GDM1 (cell line): ENCODE results near the gene ADAMTS15.
"Not testable (repeated sequence)": the region's sequence is repeated elsewhere in the genome, so short reads cannot be mapped to it uniquely, and the experiment has no call there.

Experiments
- DNase-seq: peaks from one replicate; lab custom pipeline; 2025; lab: John Stamatoyannopoulos, UW

ADAMTS15 gene

DNA sequence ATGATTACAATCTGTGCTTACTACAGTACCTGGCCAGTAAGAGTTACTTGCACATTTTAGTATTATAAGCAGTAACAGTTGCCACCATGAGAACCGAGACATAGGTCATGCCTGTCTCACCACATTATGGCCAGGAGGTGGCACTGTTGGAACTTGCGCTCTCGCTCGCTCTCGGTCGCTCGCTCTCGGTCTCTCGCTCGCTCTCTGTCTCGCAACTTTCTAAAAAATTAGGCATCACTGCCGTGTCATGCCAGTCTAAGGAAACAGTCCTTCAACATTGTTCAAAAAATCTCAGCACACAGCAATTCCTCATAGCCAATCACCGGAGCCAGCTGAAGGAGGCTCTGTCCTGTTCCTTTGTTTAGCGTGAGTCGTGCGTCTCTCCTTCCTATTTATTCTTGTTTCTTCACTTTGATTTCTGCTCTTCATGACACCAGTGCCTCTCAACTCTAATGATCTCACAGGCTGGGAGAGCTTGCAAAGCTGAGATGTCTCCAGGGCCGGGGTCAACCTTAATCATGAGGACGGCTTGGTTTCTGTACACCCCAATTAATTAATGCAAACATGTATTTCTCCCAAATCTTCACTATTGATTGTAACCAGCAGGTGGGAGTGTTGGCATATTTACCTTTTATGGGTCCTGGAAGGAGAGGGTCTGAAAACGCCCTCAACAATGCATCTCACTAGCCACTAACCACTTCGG is 13.8 kb upstream of the ADAMTS15 start:
- DNase-seq: peak; percentile 60

DNA sequence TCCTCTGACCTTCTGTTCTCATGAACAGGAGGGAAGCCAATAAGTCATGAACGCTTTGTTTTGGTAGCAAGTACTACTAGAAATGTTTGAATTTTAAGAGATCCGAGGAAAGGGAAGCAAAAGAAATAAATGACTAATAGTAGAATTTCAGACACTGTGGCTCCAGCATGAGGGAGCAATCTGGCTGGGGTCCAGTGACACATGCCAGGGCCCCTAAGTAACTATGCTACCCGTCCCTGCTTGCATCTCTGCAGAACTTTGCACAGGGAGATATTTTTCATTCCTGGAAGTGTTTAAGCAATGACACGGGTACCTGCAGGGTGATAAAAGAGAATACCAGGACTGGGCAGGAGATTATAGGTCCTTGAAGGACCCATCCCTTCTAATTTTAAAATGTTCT is 12.8 kb upstream of the ADAMTS15 start:
- no peak for DNase-seq

DNA sequence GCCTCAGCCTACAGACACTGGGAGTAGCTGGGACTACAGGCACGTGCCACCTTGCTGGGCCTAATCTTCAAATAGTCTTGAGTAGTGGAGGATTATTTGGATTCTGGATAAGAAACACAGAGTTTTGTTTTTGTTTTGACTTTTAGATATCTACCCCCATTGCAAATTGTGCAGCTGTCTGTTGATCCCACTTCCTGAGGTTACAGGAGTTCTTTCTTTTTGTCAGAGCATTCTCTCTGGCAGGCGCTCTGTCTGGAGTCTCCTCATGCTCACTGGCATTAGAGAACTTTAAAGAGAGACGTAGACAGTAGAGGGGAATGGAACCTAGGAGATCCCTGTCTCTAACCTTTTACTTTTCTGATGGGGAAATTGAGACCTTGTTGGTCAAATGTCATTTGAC is 12.3 kb upstream of the ADAMTS15 start:
- DNase-seq: no peak

DNA sequence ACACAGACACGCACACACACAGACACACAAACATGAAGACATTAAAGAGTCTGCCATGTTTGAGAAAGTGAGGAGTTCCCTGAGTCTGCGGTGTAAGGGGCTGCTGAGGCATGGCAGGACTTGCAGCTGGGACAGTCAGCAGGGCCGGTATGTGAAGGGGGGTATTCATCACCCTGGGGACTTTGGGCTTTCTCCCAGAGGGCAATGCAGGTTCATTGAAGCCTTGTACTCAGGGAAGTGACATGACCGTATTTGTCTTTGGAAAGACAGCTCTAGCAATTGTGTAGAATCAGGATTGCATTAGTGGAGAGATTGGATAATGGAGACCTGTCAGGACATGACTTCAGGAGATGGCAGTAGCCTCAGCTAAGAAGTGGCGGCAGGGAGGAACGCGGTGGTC is 10.6 kb upstream of the ADAMTS15 start:
- no peak for DNase-seq

DNA sequence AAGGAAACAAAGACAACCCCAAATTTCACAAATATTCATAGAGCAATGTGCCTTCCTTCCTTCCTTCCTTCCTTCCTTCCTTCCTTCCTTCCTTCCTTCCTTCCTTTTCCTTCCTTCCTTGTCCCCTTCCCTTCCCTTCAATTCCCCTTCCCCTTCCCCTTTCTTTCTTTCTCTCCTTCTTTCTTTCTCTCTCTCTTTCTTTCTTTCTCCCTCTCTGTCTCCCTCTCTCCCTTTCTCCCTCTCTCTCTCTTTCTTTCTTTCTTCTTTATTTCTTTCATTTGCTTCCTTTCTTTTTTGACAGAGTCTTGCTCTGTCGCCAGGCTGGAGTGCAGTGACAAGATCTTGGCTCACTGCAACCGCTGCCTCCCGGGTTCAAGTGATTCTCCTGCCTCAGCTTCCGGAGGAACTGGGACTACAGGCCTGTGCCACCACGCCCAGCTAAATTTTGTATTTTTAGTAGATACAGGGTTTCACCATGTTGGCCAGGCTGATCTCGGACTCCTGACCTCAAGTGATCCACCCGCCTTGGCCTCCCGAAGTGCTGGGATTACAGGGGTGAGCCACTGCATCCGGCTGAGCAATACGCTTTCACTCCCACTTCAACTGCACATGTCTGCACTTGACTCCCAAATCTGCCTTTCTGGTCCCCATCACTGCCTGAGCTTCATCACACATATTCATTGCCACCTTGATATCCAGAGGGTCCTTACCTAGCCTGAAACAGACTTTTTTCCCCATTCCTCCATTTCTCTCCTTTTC is 9.9 kb upstream of the ADAMTS15 start:
- not testable (repeated sequence) for DNase-seq

DNA sequence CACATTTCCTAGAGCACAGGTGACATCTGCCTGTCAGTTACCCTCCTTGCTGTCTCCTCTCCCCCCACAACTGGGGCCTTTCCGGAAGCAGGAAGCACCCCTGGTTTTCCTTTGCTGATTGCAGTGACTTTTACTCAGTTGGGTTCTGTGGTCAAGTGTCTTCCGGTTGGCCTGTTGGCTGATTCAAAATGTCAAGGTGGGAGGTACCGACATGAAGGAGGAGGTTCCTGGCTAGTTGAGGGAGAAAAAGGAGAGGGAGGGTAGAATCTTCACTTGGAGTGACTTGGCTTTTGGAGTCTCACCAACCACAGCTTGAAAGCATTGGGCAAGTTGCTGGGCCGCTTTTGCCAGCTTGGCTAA is 9.3 kb upstream of the ADAMTS15 start:
- DNase-seq: no peak

DNA sequence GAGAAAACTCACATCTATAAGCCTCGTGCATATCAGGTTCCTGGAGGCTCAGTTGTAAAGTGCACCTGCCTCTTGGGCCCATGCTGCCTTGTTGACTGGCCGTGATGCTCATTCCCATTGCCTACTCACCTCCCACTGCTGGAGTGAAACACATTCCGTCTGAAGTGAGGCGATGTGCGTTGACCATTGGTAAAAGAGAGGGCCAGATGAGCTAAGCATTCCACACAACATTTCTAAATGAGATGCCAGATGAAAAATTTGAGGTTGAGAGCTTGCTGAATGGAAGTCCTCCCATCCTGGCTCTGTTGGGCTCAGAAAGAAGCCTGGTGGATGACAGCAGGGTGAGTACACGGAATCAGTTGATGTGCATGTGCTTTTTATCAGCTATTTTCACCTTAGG is 8.6 kb upstream of the ADAMTS15 start:
- no peak for DNase-seq

DNA sequence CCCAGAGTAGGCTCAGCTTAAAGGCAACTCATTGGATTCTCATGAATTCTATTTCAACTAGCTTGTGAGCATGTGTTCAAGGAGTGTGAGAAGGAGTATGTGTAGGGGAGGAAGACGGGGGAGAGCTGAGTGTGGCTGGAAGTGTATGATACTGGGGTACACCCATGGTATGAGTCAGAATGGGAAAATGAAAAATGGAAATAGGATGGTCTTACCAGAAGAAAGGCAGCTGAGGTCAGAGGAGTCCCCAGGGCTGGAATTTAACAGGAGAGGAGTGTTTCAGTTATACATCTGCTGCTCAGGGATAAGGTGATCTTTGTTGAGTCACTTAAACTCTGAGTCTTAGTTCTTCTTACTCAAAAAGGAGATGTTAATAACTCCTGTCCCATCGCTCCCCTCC is 6.7 kb upstream of the ADAMTS15 start:
- no peak for DNase-seq

DNA sequence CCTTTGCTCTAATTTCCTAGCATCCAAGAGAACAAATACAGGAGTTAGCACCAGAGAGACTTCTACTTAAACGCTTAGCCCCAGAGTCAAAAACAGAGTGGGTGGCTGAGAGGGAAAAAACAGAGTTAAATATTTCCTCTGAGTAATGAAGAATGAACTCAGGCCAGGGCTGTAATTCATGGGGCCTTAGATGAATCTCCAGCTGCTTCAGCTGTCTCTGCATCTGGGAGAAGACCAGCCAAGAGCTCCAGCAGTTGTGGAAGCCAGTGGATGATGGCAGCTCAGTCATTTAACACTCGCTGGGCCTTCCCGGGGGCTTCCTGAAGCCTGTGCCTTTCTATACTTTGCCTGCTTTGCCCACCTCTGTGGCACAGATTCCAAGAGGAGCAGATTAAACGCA is 5.7 kb upstream of the ADAMTS15 start:
- no peak for DNase-seq

DNA sequence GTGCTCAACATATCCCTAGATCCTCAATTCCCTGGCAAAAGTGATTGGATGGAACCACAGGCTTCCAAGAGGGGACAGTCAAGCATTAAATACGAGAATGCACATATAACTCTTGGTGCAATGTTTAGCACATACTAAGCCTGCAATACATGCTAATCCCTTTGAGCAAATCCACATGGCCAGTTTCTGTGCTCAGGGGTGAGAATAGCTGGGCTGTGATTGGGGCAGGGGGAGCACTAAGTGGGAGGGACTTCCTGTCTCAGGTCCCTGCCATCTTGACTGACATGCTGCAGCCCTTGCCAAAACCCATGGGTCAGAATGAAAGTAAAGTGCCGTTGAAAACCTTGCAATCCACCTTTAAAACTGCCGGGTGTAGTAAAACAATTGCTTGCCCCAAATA is 2.7 kb upstream of the ADAMTS15 start:
- no peak for DNase-seq

DNA sequence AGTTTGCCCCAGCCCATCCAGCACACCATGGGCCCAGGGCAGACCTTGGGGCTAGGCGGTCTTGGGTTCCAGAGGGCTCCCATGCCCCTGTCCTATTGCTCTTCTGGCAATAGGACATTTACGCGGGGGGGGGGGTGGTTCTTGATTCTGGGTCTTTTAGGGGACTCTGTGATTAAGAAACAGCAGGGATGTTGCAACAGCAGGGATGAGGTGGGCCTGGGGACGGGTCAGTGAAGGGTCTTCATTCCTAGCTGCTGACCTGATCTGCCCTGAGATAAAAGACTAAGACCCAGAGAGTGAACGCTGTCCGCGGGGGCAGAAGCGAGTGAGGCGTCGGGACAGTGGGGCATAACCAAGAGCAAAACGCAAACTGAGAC is 418 bp upstream of the ADAMTS15 start:
- DNase-seq: no peak

DNA sequence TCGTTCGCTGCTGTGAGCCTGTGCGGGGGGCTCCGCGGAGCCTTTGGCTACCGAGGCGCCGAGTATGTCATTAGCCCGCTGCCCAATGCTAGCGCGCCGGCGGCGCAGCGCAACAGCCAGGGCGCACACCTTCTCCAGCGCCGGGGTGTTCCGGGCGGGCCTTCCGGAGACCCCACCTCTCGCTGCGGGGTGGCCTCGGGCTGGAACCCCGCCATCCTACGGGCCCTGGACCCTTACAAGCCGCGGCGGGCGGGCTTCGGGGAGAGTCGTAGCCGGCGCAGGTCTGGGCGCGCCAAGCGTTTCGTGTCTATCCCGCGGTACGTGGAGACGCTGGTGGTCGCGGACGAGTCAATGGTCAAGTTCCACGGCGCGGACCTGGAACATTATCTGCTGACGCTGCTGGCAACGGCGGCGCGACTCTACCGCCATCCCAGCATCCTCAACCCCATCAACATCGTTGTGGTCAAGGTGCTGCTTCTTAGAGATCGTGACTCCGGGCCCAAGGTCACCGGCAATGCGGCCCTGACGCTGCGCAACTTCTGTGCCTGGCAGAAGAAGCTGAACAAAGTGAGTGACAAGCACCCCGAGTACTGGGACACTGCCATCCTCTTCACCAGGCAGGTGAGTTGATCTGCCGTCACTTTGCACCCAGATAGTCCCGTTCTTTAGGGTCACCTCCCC is 1.0 kb downstream of the ADAMTS15 start:
- DNase-seq: no peak

DNA sequence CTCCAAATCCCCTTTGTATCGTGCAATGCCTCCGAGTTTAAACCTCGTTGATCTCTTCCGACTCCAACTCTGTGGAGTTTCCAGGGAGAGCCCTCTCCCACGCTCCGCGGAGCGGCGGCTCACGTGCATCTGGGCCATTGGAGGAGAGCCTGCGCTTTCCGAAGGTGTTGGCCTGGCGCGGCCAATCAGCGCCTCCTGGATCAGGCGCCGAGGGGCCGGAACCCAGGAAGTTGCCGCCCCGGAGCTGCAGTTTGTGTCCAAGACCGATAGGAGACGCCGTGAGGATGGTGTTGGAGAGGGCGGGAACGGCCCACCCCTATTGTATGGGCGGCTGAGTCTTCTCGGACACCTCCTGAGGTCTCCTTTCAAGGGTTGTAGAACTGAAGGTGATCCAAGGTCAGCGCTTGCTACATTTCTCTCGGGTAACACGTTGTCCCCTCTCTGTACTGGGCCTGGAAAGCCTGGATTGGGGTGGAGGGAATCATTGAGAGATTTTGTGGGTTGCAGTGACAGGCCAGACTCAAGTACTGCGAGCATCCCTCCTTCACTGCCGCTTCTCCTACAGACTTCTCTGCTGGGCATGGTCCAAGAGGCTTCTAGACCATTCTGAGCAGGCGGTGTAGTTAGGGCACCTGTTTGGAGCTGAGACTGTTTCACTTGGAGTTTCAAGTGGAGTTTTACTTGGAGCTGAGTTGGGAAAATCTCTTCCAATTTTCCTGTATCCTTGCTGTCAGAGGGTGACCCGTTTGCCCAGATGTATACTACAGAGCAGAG is 1.7 kb downstream of the ADAMTS15 start:
- DNase-seq: no peak

DNA sequence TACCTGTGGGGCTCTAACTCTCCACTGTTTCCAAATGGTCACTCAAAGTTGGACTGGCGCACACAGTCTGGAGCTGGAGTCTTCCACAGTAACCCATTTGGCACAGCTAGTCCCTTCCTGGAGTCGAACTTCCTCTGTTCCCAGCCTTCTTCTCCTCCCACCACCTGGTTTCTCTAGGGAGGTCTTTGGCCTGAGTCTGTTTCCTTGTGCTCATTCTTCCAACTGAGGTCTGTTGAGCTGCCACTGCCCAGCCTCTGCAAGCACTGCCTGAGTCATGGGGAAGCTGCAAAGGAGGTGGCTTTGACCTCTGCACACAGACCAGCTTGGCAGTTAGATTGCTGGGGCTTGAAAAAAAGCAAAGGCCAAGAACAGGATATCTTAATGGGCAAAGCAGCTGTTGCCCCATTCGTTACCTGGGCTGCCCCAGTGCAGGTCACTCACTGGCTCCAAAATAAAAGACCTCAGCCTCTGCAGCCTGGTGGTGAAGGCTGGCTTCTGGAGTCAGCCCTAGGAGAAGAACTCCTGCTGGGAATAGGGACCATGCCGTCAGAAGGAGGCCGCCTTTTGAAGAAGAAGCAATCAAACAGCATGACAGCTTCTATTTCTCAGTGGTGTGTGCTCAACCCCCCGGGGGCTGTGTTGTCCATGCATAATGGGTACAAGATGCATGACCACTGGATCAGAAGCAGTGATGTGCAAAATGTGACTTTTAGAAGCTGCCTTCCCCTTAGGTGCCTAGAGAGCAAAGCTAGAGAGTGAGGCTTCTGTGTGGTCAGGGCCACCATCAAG is 3.0 kb downstream of the ADAMTS15 start:
- no peak for DNase-seq

DNA sequence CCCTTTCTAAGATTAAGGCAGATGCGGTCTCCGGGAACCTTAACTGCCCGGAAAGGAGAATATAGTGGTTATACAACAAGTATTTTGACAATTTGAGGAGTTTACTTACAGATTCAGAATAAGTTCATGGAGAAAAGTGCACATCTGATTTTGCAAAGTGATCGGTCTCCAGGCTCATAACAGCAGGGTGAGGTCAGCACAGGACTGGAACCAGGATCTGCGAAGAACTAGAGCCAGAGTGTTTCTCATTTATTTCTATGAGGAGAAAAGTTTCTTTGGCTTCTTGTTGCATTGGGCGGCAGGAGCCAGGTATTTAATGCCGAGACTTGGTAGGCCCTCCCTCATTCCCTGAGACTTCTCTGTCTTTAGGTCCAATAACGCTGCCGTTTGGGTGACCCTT is 3.7 kb downstream of the ADAMTS15 start:
- no peak for DNase-seq

DNA sequence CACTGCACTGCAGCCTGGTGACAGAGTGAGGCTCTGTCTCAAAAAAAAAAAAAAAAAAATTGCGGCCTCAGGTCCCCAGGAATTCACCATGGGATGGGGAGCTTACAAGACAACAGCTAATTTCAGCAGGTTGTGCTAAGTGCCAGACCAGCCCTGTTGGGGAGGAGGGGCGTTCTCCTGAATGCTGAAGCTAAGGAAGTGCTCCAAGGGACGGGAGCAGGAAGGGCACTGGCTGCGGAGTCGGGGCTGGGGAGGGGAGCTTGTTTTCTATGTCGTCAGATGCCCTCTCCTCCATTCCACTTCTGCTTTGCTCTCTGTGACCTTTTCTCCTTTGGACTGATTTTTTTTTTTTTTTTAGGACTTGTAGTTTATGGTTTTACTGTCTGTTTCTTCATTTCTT is 4.5 kb downstream of the ADAMTS15 start:
- DNase-seq: no peak

DNA sequence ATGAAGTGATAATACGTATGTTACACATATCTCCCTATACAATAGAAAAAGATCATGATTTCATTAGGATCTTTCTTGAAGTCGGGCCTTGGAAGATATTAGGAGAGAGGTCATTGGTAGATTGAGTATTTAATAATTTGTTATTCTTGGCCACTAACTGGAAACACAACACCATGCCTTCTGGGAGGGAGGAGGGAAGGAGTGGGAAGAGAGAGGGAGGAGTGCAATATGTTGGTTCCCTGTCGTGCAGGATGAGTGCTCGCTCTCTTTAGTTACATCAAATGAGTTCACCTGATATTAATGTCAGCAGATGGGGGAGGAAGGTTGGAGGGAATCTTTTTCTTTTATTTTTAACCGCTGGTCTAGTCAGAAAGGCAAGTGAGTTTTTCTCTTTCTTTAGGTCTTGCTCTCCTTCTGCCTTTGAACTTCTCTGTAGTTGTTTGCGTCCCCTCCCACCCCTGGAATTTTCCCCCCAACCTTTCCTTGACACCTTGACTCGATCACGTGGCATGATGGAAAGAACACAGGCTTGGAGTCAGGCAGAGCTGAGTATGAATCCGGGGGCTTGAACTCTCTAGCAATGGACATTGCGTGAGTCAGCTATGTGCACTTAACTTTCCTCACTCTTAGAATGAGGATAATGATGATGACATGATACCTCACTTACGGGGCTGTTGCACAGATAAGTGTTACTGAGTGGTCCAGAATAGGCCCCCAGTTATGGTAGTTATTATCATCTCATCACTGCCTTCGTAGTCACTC is 6.2 kb downstream of the ADAMTS15 start:
- no peak for DNase-seq

DNA sequence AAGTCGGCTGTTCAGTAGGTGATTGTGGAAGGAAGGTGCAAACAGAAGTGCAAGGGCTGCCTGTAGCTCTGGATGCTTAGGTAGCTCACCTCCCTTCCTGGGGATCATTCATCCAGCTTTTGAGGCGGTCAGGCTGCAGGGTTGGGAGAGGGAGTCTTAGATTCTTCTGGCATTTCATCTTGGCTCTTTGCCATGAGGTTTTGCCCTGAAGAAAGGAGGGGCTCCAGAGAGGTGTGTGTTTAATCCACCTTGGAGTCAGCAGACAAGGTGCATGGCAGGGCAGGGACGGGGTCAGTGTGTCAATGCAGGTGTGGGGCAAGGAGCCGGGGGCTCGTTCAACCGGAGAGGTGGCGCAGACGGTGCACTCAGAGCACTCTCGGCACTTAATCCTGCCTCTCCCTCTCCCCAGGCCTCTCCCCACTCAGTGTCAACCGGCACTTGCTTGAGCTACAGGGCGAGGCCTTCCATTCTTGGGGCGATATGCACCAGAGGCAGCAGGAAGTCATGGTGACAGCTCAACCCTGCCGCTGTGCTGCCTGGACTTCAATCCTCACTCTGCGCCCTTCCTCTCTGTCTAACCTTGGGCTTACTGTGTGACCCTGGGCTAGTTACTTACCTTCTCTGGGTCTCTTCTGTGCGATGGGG is 7.2 kb downstream of the ADAMTS15 start:
- DNase-seq: no peak

DNA sequence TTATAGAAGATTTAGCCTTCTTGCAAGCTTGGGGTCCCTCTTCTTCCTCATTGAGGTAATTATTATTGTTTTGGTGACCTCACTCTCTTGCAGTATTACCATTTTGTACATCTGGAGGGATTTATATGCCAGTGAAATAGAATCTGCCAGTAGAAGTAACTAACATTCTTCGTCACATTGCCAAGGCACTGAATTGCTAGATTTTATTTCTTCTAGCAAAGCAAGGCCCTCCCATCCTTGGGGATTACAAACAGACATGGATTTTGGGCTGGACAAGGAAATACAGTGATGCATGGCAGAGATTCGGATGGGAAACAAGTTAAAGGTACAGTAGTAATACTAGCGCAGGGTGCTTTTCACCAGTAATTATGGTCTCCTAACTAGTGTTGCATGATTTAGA is 7.8 kb downstream of the ADAMTS15 start:
- DNase-seq: no peak

DNA sequence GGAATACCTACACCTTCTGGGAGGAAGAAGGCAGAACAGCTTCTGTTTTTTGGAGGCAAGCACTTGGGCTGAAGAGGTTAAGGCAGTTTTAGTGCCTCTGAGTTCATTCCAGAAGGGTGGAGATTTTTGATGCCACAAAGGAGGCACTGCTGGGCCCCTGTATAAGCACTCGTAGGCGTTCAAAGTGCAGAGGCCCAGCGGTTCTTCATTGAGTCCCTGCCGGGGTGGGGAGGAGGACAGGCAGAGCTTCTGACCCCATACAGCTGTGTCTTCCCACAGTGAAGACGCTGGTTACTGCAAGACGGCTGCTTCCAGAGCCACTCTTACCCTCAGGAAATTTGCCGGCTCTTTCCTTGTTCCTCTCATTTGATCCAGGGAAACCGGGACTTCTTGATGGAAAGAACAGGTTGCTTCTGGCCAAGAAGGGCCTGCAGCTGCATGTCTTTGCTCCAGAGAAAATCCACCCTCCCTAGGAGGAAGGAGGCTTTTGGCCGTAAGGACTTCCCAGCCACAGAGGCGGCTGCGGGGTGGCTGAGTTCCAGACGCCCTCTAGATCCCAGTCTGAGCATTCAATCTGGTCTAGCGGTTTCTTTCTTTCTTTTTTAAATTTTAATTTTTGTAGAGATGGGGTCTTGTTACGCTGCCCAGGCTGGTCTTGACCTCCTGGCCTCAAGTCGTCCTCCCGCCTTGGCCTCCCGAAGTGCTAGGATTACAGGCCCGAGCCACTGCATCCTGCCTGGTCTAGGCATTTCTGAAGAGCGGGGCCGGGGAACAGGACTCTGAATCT is 9.4 kb downstream of the ADAMTS15 start:
- no peak for DNase-seq
